Peyer's patch (tissue), 4 donors: ENCODE data around the gene ASTN1. TPM values are rescaled to one million over a fixed set of nuclear protein-coding genes. Genes with fewer than 3 reads are reported as not detected.

Source experiments
- small RNA-seq, 2 donors: library from RNA; depleted of rRNA; stranded (forward); fragments of <200 nt; gene quantifications; one replicate each; pipeline ENCODE3, GENCODE V24; 2016
- total RNA-seq, 4 donors: library from RNA; depleted of rRNA; stranded (reverse); fragments of >200 nt; gene quantifications; one replicate each; pipeline ENCODE4 v1.1.0, GENCODE V29; 2016

Gene ASTN1
- total RNA-seq, 4 donors from 2014 or later: 0.28 TPM; not detected in 3

Small RNA genes within 50 kb of the gene (small RNA-seq; reads per million reads assigned to genes)
- gene MIR488: 0 reads per million in 2 donors

Other genes with a start within 250 kb of the ASTN1 start
- not detected for gene BRINP2, start 6.2 kb upstream of the ASTN1 start, total RNA-seq